IPS-18c (cell line): ENCODE results near the gene USP53.
"Not testable (repeated sequence)": the region's sequence is repeated elsewhere in the genome, so short reads cannot be mapped to it uniquely, and the experiment has no call there.

ENCODE experiments used
- H3K4me3 ChIP-seq: 2 replicates; pipeline ENCODE4 v1.7.0; 2013; ENCODE audit warnings: low read depth, mild to moderate bottlenecking, low read length, moderate library complexity; ENCODE audit not compliant: insufficient read depth
- H3K9me3 ChIP-seq: one replicate; pipeline ENCODE4 v1.6.1; 2013; ENCODE audit warnings: mild to moderate bottlenecking, low read length, moderate library complexity; ENCODE audit not compliant: control insufficient read depth, insufficient read depth

The USP53 gene

GRCh38 chr4:119244344-119244743 is 31.8 kb downstream of the USP53 start:
- H3K9me3 ChIP-seq = no peaks in the 10 kb centered on the region
- no peak overlapping the region for H3K4me3 ChIP-seq

GRCh38 chr4:119244832-119245231 is 32.3 kb downstream of the USP53 start:
- no peaks in the 10 kb centered on the region for H3K9me3 ChIP-seq
- no peak overlapping the region for H3K4me3 ChIP-seq

GRCh38 chr4:119246177-119246733 is 33.7 kb downstream of the USP53 start:
- no peaks in the 10 kb centered on the region for H3K9me3 ChIP-seq
- H3K4me3 ChIP-seq = no peak overlapping the region

GRCh38 chr4:119251037-119251436 is 38.5 kb downstream of the USP53 start:
- not testable (repeated sequence) for H3K9me3 ChIP-seq

GRCh38 chr4:119255223-119255622 is 42.7 kb downstream of the USP53 start:
- H3K4me3 ChIP-seq = 0 out of 2 replicates have a peak overlapping the region, but pooled peaks have one; percentile 4
- H3K9me3 ChIP-seq = not testable (repeated sequence)

More at GRCh38 chr4:119251037-119251436, 38.5 kb downstream of the USP53 start:
- not testable (repeated sequence) for H3K4me3 ChIP-seq

GRCh38 chr4:119260528-119260927 is 48.0 kb downstream of the USP53 start:
- Histone ChIP-seq H3K4me3 (no peak overlapping the region), H3K9me3 (no peaks in the 10 kb centered on the region)

- no peaks in the 10 kb centered on the region for H3K9me3 ChIP-seq
- no peak overlapping the region for H3K4me3 ChIP-seq
Observed at GRCh38 chr4:119261986-119262385, 49.5 kb downstream of the USP53 start.

- Histone ChIP-seq H3K4me3 (no peak overlapping the region), H3K9me3 (no peaks in the 10 kb centered on the region)
Observed at GRCh38 chr4:119264743-119265142, 52.2 kb downstream of the USP53 start.

- H3K9me3 ChIP-seq = no peaks in the 10 kb centered on the region
- H3K4me3 ChIP-seq = no peak overlapping the region
Observed at GRCh38 chr4:119266153-119266552, 53.6 kb downstream of the USP53 start.

GRCh38 chr4:119268466-119268865 is 56.0 kb downstream of the USP53 start:
- no peaks in the 10 kb centered on the region for H3K9me3 ChIP-seq
- H3K4me3 ChIP-seq = no peak overlapping the region

GRCh38 chr4:119271361-119272085 is 59.0 kb downstream of the USP53 start:
- Histone ChIP-seq H3K9me3 (no peaks in the 10 kb centered on the region), H3K4me3 (no peak overlapping the region)

GRCh38 chr4:119279541-119279940 is 67.0 kb downstream of the USP53 start:
- not testable (repeated sequence) for H3K9me3 ChIP-seq
- H3K4me3 ChIP-seq = peak overlapping the region; percentile 16; the same call in 1 of the 2 replicates

GRCh38 chr4:119279945-119280344 is 67.4 kb downstream of the USP53 start:
- peak overlapping the region; percentile 16; the same call in 1 of the 2 replicates for H3K4me3 ChIP-seq
- not testable (repeated sequence) for H3K9me3 ChIP-seq

GRCh38 chr4:119281393-119281792 is 68.9 kb downstream of the USP53 start:
- Histone ChIP-seq H3K9me3 (no peaks in the 10 kb centered on the region), H3K4me3 (no peak overlapping the region)

GRCh38 chr4:119284876-119285780 is 72.6 kb downstream of the USP53 start:
- H3K4me3 ChIP-seq = no peak overlapping the region

GRCh38 chr4:119286377-119287002 is 74.0 kb downstream of the USP53 start:
- H3K9me3 ChIP-seq = no peaks in the 10 kb centered on the region
- no peak overlapping the region for H3K4me3 ChIP-seq

More at GRCh38 chr4:119284876-119285780, 72.6 kb downstream of the USP53 start:
- H3K9me3 ChIP-seq = no peaks in the 10 kb centered on the region

- Histone ChIP-seq H3K4me3 (no peak overlapping the region), H3K9me3 (no peaks in the 10 kb centered on the region)
Observed at GRCh38 chr4:119289313-119289712, 76.8 kb downstream of the USP53 start.
